WTC11 (cell line): Measurements from ENCODE around the gene IGF2BP3.

Experiments
- FOXJ3 ChIP-seq: sonication (generic); formaldehyde crosslinking; IDR thresholded peaks from 2 replicates; pipeline ENCODE4 v1.9.0; 2021; ENCODE audit warnings: missing genetic modification reagents, mild to moderate bottlenecking, borderline replicate concordance
- TF ChIP-seq, protein P1 (sequence below): fragments of 200-600 bp; IDR thresholded peaks from 2 replicates; pipeline ENCODE4 v1.8.0; 2022; ENCODE audit warnings: antibody characterized with exemption

DNA sequence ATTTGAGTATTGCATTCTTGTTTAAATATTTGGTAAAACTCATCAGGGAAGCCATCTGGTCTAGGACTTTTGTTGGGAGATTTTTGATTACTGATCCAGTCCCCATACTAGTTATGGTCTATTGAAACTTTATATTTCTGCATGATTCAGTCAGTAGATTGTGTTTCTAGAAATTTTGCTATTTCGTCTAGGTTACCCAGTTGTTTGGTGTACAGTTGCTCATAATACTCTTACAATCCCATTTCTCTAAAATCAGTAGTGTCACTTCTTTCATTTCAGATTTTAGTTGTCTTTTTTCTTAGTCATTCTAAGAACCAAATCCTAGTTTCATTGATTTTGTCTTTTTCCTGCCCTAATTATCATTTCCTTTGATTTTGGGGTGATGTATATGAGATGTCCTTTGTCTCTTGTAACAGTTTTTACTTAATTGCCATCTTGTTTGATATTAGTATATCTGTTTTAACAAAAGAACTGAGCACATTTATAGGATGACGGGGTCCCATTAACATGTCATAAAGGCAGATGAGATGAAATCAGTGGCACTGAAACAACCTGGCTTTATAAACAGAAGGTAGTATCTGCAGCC lies 163.3 kb downstream of the IGF2BP3 start:
- TF ChIP-seq FOXJ3 (CRISPR knock-in tag), result no peak
- TF ChIP-seq, protein P1, sequence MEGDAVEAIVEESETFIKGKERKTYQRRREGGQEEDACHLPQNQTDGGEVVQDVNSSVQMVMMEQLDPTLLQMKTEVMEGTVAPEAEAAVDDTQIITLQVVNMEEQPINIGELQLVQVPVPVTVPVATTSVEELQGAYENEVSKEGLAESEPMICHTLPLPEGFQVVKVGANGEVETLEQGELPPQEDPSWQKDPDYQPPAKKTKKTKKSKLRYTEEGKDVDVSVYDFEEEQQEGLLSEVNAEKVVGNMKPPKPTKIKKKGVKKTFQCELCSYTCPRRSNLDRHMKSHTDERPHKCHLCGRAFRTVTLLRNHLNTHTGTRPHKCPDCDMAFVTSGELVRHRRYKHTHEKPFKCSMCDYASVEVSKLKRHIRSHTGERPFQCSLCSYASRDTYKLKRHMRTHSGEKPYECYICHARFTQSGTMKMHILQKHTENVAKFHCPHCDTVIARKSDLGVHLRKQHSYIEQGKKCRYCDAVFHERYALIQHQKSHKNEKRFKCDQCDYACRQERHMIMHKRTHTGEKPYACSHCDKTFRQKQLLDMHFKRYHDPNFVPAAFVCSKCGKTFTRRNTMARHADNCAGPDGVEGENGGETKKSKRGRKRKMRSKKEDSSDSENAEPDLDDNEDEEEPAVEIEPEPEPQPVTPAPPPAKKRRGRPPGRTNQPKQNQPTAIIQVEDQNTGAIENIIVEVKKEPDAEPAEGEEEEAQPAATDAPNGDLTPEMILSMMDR, result no peak
